ENCODE data around the gene TCF7L2. TPM values are rescaled to one million over a fixed set of nuclear protein-coding genes. Genes with fewer than 3 reads are reported as not detected.

TCF7L2 gene
- 21.1 TPM for total RNA-seq

GRCh38 chr10:112949875-112950507 lies at the start of gene TCF7L2:
Gene TCF7L2, plus strand, starts transcription at chr10:112950247. Its CDS starts 510 bp downstream, at chr10:112950757.

Measured in camera-type eye (tissue), 1 donor.